ENCODE data around the gene TFF1.

DNA sequence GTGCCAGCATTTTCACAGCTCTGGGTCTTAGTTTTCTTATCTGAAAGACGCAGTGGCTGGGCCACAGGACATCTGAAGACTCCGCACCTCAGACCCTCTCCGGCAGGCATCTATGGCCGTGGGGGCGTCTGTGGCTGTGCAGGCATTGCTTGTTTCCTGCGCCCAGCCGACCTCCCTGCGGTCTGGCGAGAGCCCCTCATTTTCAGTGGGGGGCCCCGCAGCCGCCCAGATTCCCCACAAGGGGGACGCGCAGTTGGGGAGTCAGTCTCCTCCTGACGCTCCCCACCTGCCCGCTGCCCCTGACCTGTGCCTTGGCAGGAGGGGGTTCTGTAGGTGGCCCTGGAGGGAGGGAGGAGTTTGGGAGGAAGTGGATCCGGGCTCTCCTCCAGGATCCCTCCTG is 3.5 kb upstream of the TFF1 start:
- TF ChIP-seq, protein P1, sequence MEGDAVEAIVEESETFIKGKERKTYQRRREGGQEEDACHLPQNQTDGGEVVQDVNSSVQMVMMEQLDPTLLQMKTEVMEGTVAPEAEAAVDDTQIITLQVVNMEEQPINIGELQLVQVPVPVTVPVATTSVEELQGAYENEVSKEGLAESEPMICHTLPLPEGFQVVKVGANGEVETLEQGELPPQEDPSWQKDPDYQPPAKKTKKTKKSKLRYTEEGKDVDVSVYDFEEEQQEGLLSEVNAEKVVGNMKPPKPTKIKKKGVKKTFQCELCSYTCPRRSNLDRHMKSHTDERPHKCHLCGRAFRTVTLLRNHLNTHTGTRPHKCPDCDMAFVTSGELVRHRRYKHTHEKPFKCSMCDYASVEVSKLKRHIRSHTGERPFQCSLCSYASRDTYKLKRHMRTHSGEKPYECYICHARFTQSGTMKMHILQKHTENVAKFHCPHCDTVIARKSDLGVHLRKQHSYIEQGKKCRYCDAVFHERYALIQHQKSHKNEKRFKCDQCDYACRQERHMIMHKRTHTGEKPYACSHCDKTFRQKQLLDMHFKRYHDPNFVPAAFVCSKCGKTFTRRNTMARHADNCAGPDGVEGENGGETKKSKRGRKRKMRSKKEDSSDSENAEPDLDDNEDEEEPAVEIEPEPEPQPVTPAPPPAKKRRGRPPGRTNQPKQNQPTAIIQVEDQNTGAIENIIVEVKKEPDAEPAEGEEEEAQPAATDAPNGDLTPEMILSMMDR (IDR thresholded peaks at IDR 0.05), result no peak
- no peak for TF ChIP-seq POLR2A (IDR thresholded peaks at IDR 0.05)
